ENCODE measurements around the gene PADI6.
"Not testable (repeated sequence)": the region's sequence is repeated elsewhere in the genome, so short reads cannot be mapped to it uniquely, and the experiment has no call there.

The PADI6 gene

GRCh38 chr1:17338706-17339493, 33.1 kb upstream of the PADI6 start:
- ChIA-PET POLR2A (no interaction called here), CTCF (interaction anchor here (0.7 to 1.1 kb wide), 4 partner anchors 26 to 63 kb away, joined by 3 to 5 read pairs (median 4); no protein-coding TSS in a partner anchor)
- no peak overlapping the region for H3K27ac ChIP-seq (ENCODE audit: insufficient read depth in 1 of 2, low read depth in 1 of 2, low read length in 2 of 2, poor library complexity in 1 of 2, severe bottlenecking in 2 of 2)
- H3K9me3 ChIP-seq (ENCODE audit: control extremely low read depth in 1 of 5, control insufficient read depth in 4 of 5, insufficient read depth in 2 of 5, low read depth in 1 of 5, low read length in 4 of 5): no peaks in the 10 kb centered on the region
- peaks cover 0 to 6% (median 0%) of the 10 kb centered on the region in 4 experiments for H3K36me3 ChIP-seq (ENCODE audit: control insufficient read depth in 4 of 4, insufficient read depth in 4 of 4, low read length in 3 of 4)
- H3K4me3 ChIP-seq (ENCODE audit: control insufficient read depth in 1 of 7, extremely low read depth in 1 of 7, insufficient read depth in 4 of 7, low read depth in 2 of 7, low read length in 6 of 7): no peak overlapping the region
- DNase-seq: no peak
- WGBS (ENCODE audit: insufficient coverage): 95% methylated on average over 13 of the region's 15 CpGs
- no peaks in the 10 kb centered on the region for H3K27me3 ChIP-seq (replicated peaks in 2 of 5; ENCODE audit: control insufficient read depth in 4 of 5, insufficient read depth in 5 of 5, low read length in 4 of 5)
- H3K4me1 ChIP-seq (ENCODE audit: control extremely low read depth in 1 of 4, control insufficient read depth in 4 of 4, insufficient read depth in 4 of 4, low read length in 3 of 4): peaks cover 0 to 8% (median 4%) of the 10 kb centered on the region in 4 experiments

- POLR2A ChIA-PET: no interaction called here
- H3K4me1 ChIP-seq (ENCODE audit: control extremely low read depth in 1 of 4, control insufficient read depth in 4 of 4, insufficient read depth in 4 of 4, low read length in 3 of 4): peaks cover 0 to 8% (median 4%) of the 10 kb centered on the region in 4 experiments
- peaks cover 0 to 6% (median 0%) of the 10 kb centered on the region in 4 experiments for H3K36me3 ChIP-seq (ENCODE audit: control insufficient read depth in 4 of 4, insufficient read depth in 4 of 4, low read length in 3 of 4)
- no peaks in the 10 kb centered on the region for H3K9me3 ChIP-seq (ENCODE audit: control extremely low read depth in 1 of 5, control insufficient read depth in 4 of 5, insufficient read depth in 2 of 5, low read depth in 1 of 5, low read length in 4 of 5)
- no peak overlapping the region for H3K4me3 ChIP-seq (ENCODE audit: control insufficient read depth in 1 of 7, extremely low read depth in 1 of 7, insufficient read depth in 4 of 7, low read depth in 2 of 7, low read length in 6 of 7)
- 95% methylated on average over 4 of the region's 7 CpGs for WGBS (ENCODE audit: insufficient coverage)
- H3K27me3 ChIP-seq (replicated peaks in 2 of 5; ENCODE audit: control insufficient read depth in 4 of 5, insufficient read depth in 5 of 5, low read length in 4 of 5): no peaks in the 10 kb centered on the region
- CTCF ChIA-PET: interaction anchor here (0.9 to 1.0 kb wide), 2 partner anchors 61 to 63 kb away, joined by 4 to 5 read pairs; no protein-coding TSS in a partner anchor
- no peak for DNase-seq
- H3K27ac ChIP-seq (ENCODE audit: insufficient read depth in 1 of 2, low read depth in 1 of 2, low read length in 2 of 2, poor library complexity in 1 of 2, severe bottlenecking in 2 of 2): no peak overlapping the region
Observed at GRCh38 chr1:17339521-17339920, 32.5 kb upstream of the PADI6 start.

GRCh38 chr1:17340358-17340757, 31.6 kb upstream of the PADI6 start:
- DNase-seq: no peak
- Histone ChIP-seq H3K4me1 (ENCODE audit: control extremely low read depth in 1 of 4, control insufficient read depth in 4 of 4, insufficient read depth in 4 of 4, low read length in 3 of 4) (peaks cover 0 to 8% (median 4%) of the 10 kb centered on the region in 4 experiments), H3K27me3 (replicated peaks in 2 of 5; ENCODE audit: control insufficient read depth in 4 of 5, insufficient read depth in 5 of 5, low read length in 4 of 5) (no peaks in the 10 kb centered on the region), H3K36me3 (ENCODE audit: control insufficient read depth in 4 of 4, insufficient read depth in 4 of 4, low read length in 3 of 4) (peaks cover 0 to 6% (median 0%) of the 10 kb centered on the region in 4 experiments), H3K9me3 (ENCODE audit: control extremely low read depth in 1 of 5, control insufficient read depth in 4 of 5, insufficient read depth in 2 of 5, low read depth in 1 of 5, low read length in 4 of 5) (peaks cover 0 to 3% (median 0%) of the 10 kb centered on the region in 5 experiments), H3K4me3 (ENCODE audit: control insufficient read depth in 1 of 7, extremely low read depth in 1 of 7, insufficient read depth in 4 of 7, low read depth in 2 of 7, low read length in 6 of 7) (no peak overlapping the region), H3K27ac (ENCODE audit: insufficient read depth in 1 of 2, low read depth in 1 of 2, low read length in 2 of 2, poor library complexity in 1 of 2, severe bottlenecking in 2 of 2) (no peak overlapping the region)
- ChIA-PET POLR2A (no interaction called here), CTCF (no interaction called here)
- 95% methylated on average over 8 of the region's 8 CpGs for WGBS (ENCODE audit: insufficient coverage)

- ChIA-PET CTCF (interaction anchor here (1.1 to 1.6 kb wide), 3 partner anchors 12 to 216 kb away, joined by 3 to 4 read pairs (median 4); no protein-coding TSS in a partner anchor), POLR2A (no interaction called here)
- Histone ChIP-seq H3K4me1 (ENCODE audit: control extremely low read depth in 1 of 4, control insufficient read depth in 4 of 4, insufficient read depth in 4 of 4, low read length in 3 of 4) (peaks cover 0 to 8% (median 4%) of the 10 kb centered on the region in 4 experiments), H3K27me3 (replicated peaks in 2 of 5; ENCODE audit: control insufficient read depth in 4 of 5, insufficient read depth in 5 of 5, low read length in 4 of 5) (no peaks in the 10 kb centered on the region), H3K36me3 (ENCODE audit: control insufficient read depth in 4 of 4, insufficient read depth in 4 of 4, low read length in 3 of 4) (peaks cover 0 to 15% (median 0%) of the 10 kb centered on the region in 4 experiments), H3K9me3 (ENCODE audit: control extremely low read depth in 1 of 5, control insufficient read depth in 4 of 5, insufficient read depth in 2 of 5, low read depth in 1 of 5, low read length in 4 of 5) (peaks cover 0 to 6% (median 0%) of the 10 kb centered on the region in 5 experiments), H3K4me3 (ENCODE audit: control insufficient read depth in 1 of 7, extremely low read depth in 1 of 7, insufficient read depth in 4 of 7, low read depth in 2 of 7, low read length in 6 of 7) (no peak overlapping the region), H3K27ac (ENCODE audit: insufficient read depth in 1 of 2, low read depth in 1 of 2, low read length in 2 of 2, poor library complexity in 1 of 2, severe bottlenecking in 2 of 2) (no peak overlapping the region)
- WGBS (ENCODE audit: insufficient coverage): 85% methylated on average over 15 of the region's 17 CpGs
- DNase-seq: peak in 2 of 3 donors; percentile 58
Observed at GRCh38 chr1:17342014-17342441, 30.0 kb upstream of the PADI6 start.

GRCh38 chr1:17345506-17345905, 26.5 kb upstream of the PADI6 start:
- ChIA-PET POLR2A (interaction anchor here (0.5 kb wide), 1 partner anchor 20 kb away, joined by 3 read pairs; no protein-coding TSS in a partner anchor), CTCF (interaction anchor here (1.1 kb wide), 1 partner anchor 27 kb away, joined by 3 read pairs; the partner anchor contains the start of gene PADI6)
- WGBS (ENCODE audit: insufficient coverage): 100% methylated on average over 5 of the region's 5 CpGs
- not testable (repeated sequence) for H3K9me3 ChIP-seq (ENCODE audit: control extremely low read depth in 1 of 5, control insufficient read depth in 4 of 5, insufficient read depth in 2 of 5, low read depth in 1 of 5, low read length in 4 of 5); H3K4me3 ChIP-seq (ENCODE audit: control insufficient read depth in 1 of 7, extremely low read depth in 1 of 7, insufficient read depth in 4 of 7, low read depth in 2 of 7, low read length in 6 of 7); H3K27ac ChIP-seq (ENCODE audit: insufficient read depth in 1 of 2, low read depth in 1 of 2, low read length in 2 of 2, poor library complexity in 1 of 2, severe bottlenecking in 2 of 2); DNase-seq; H3K27me3 ChIP-seq (replicated peaks in 2 of 5; ENCODE audit: control insufficient read depth in 4 of 5, insufficient read depth in 5 of 5, low read length in 4 of 5)
- H3K36me3 ChIP-seq (ENCODE audit: control insufficient read depth in 4 of 4, insufficient read depth in 4 of 4, low read length in 3 of 4): peaks cover 0 to 14% (median 0%) of the 10 kb centered on the region in 4 experiments
- peaks cover 0 to 30% (median 15%) of the 10 kb centered on the region in 4 experiments for H3K4me1 ChIP-seq (ENCODE audit: control extremely low read depth in 1 of 4, control insufficient read depth in 4 of 4, insufficient read depth in 4 of 4, low read length in 3 of 4)

- Histone ChIP-seq H3K4me1 (ENCODE audit: control extremely low read depth in 1 of 4, control insufficient read depth in 4 of 4, insufficient read depth in 4 of 4, low read length in 3 of 4) (peaks cover 0 to 33% (median 16%) of the 10 kb centered on the region in 4 experiments), H3K36me3 (ENCODE audit: control insufficient read depth in 4 of 4, insufficient read depth in 4 of 4, low read length in 3 of 4) (peaks cover 0 to 14% (median 0%) of the 10 kb centered on the region in 4 experiments), H3K9me3 (ENCODE audit: control extremely low read depth in 1 of 5, control insufficient read depth in 4 of 5, insufficient read depth in 2 of 5, low read depth in 1 of 5, low read length in 4 of 5) (peaks cover 0 to 6% (median 0%) of the 10 kb centered on the region in 5 experiments), H3K4me3 (ENCODE audit: control insufficient read depth in 1 of 7, extremely low read depth in 1 of 7, insufficient read depth in 4 of 7, low read depth in 2 of 7, low read length in 6 of 7) (no peak overlapping the region), H3K27ac (ENCODE audit: insufficient read depth in 1 of 2, low read depth in 1 of 2, low read length in 2 of 2, poor library complexity in 1 of 2, severe bottlenecking in 2 of 2) (no peak overlapping the region), H3K27me3 (replicated peaks in 2 of 5; ENCODE audit: control insufficient read depth in 4 of 5, insufficient read depth in 5 of 5, low read length in 4 of 5) (no peaks in the 10 kb centered on the region)
- 91% methylated on average over 8 of the region's 9 CpGs for WGBS (ENCODE audit: insufficient coverage)
- DNase-seq: no peak
- POLR2A ChIA-PET: interaction anchor here (0.5 kb wide), 1 partner anchor 19 kb away, joined by 3 read pairs; no protein-coding TSS in a partner anchor
- CTCF ChIA-PET: interaction anchor here (1.1 kb wide), 2 partner anchors 10 to 26 kb away, joined by 3 to 4 read pairs; partner anchors contain the start of gene PADI6
Observed at GRCh38 chr1:17346046-17346789, 25.8 kb upstream of the PADI6 start.

Data from common myeloid progenitor, CD34-positive (primary cell).